ENCODE results near the gene RHOC.

RHOC gene

GRCh38 chr1:112706505-112707220 is at the start of gene RHOC:
Gene RHOC (minus strand): TSS chr1:112707127. CDS start chr1:112703799, 3,328 bp downstream.
- peaks cover 13 to 57% (median 50%) of the 10 kb centered on the region in 5 donors for H3K4me1 ChIP-seq (ENCODE audit: control insufficient read depth in 5 of 5, insufficient read depth in 5 of 5, low read length in 5 of 5)
- peaks cover 0 to 3% (median 0%) of the 10 kb centered on the region in 5 donors for H3K27me3 ChIP-seq (ENCODE audit: control insufficient read depth in 5 of 5, insufficient read depth in 4 of 5, low read length in 5 of 5)
- H3K9ac ChIP-seq (ENCODE audit: low read length in 5 of 5) = peak within 1 kb of the TSS; percentile 69 to 96 (median 92)
- H3K4me3 ChIP-seq (ENCODE audit: low read depth in 1 of 5, low read length in 5 of 5) = peak within 1 kb of the TSS; percentile 79 to 89 (median 82)
- H3K36me3 ChIP-seq (ENCODE audit: control insufficient read depth in 5 of 5, insufficient read depth in 5 of 5, low read length in 5 of 5) = peaks cover 0 to 26% (median 15%) of the 10 kb centered on the region in 5 donors
- peak within 1 kb of the TSS; percentile 91 for H3K27ac ChIP-seq (ENCODE audit: low read depth, low read length)
- no peaks in the 10 kb centered on the region for H3K9me3 ChIP-seq (ENCODE audit: control insufficient read depth in 5 of 5, low read length in 5 of 5)

GRCh38 chr1:112754116-112754628 is 47.2 kb upstream of the RHOC start:
- H3K4me1 ChIP-seq (ENCODE audit: control insufficient read depth in 5 of 5, insufficient read depth in 5 of 5, low read length in 5 of 5) = no peaks in the 10 kb centered on the region
- H3K27ac ChIP-seq (ENCODE audit: low read depth, low read length) = no peak overlapping the region
- peaks cover 0 to 9% (median 0%) of the 10 kb centered on the region in 5 donors for H3K9me3 ChIP-seq (ENCODE audit: control insufficient read depth in 5 of 5, low read length in 5 of 5)
- no peak overlapping the region for H3K9ac ChIP-seq (ENCODE audit: low read length in 5 of 5)
- peaks cover 0 to 17% (median 14%) of the 10 kb centered on the region in 5 donors for H3K27me3 ChIP-seq (ENCODE audit: control insufficient read depth in 5 of 5, insufficient read depth in 4 of 5, low read length in 5 of 5)
- no peaks in the 10 kb centered on the region for H3K36me3 ChIP-seq (ENCODE audit: control insufficient read depth in 5 of 5, insufficient read depth in 5 of 5, low read length in 5 of 5)
- no peak overlapping the region for H3K4me3 ChIP-seq (ENCODE audit: low read depth in 1 of 5, low read length in 5 of 5)

- Histone ChIP-seq H3K36me3 (ENCODE audit: control insufficient read depth in 5 of 5, insufficient read depth in 5 of 5, low read length in 5 of 5) (no peaks in the 10 kb centered on the region), H3K27ac (ENCODE audit: low read depth, low read length) (no peak overlapping the region), H3K9ac (ENCODE audit: low read length in 5 of 5) (no peak overlapping the region), H3K9me3 (ENCODE audit: control insufficient read depth in 5 of 5, low read length in 5 of 5) (no peaks in the 10 kb centered on the region), H3K4me1 (ENCODE audit: control insufficient read depth in 5 of 5, insufficient read depth in 5 of 5, low read length in 5 of 5) (peaks cover 0 to 12% (median 9%) of the 10 kb centered on the region in 5 donors), H3K4me3 (ENCODE audit: low read depth in 1 of 5, low read length in 5 of 5) (no peak overlapping the region), H3K27me3 (ENCODE audit: control insufficient read depth in 5 of 5, insufficient read depth in 4 of 5, low read length in 5 of 5) (peaks cover 0 to 16% (median 13%) of the 10 kb centered on the region in 5 donors)
Measured at GRCh38 chr1:112748396-112748795, 41.5 kb upstream of the RHOC start.

GRCh38 chr1:112744009-112744578 is 37.2 kb upstream of the RHOC start:
- H3K27me3 ChIP-seq (ENCODE audit: control insufficient read depth in 5 of 5, insufficient read depth in 4 of 5, low read length in 5 of 5) = peaks cover 0 to 28% (median 13%) of the 10 kb centered on the region in 5 donors
- no peak overlapping the region for H3K9ac ChIP-seq (ENCODE audit: low read length in 5 of 5)
- H3K9me3 ChIP-seq (ENCODE audit: control insufficient read depth in 5 of 5, low read length in 5 of 5) = peaks cover 0 to 2% (median 0%) of the 10 kb centered on the region in 5 donors
- H3K4me3 ChIP-seq (ENCODE audit: low read depth in 1 of 5, low read length in 5 of 5) = peak overlapping the region in 4 of 5 donors; percentile 40 to 49 (median 44)
- peaks cover 0 to 13% (median 9%) of the 10 kb centered on the region in 5 donors for H3K4me1 ChIP-seq (ENCODE audit: control insufficient read depth in 5 of 5, insufficient read depth in 5 of 5, low read length in 5 of 5)
- H3K27ac ChIP-seq (ENCODE audit: low read depth, low read length) = no peak overlapping the region
- no peaks in the 10 kb centered on the region for H3K36me3 ChIP-seq (ENCODE audit: control insufficient read depth in 5 of 5, insufficient read depth in 5 of 5, low read length in 5 of 5)

GRCh38 chr1:112743174-112744008 is 36.5 kb upstream of the RHOC start:
- Histone ChIP-seq H3K4me3 (ENCODE audit: low read depth in 1 of 5, low read length in 5 of 5) (peak overlapping the region in 4 of 5 donors; percentile 40 to 49 (median 44)), H3K27ac (ENCODE audit: low read depth, low read length) (no peak overlapping the region), H3K9ac (ENCODE audit: low read length in 5 of 5) (no peak overlapping the region), H3K27me3 (ENCODE audit: control insufficient read depth in 5 of 5, insufficient read depth in 4 of 5, low read length in 5 of 5) (peaks cover 0 to 28% (median 13%) of the 10 kb centered on the region in 5 donors), H3K4me1 (ENCODE audit: control insufficient read depth in 5 of 5, insufficient read depth in 5 of 5, low read length in 5 of 5) (peaks cover 0 to 13% (median 9%) of the 10 kb centered on the region in 5 donors), H3K36me3 (ENCODE audit: control insufficient read depth in 5 of 5, insufficient read depth in 5 of 5, low read length in 5 of 5) (no peaks in the 10 kb centered on the region), H3K9me3 (ENCODE audit: control insufficient read depth in 5 of 5, low read length in 5 of 5) (peaks cover 0 to 2% (median 0%) of the 10 kb centered on the region in 5 donors)

GRCh38 chr1:112737573-112737972 is 30.6 kb upstream of the RHOC start:
- Histone ChIP-seq H3K4me1 (ENCODE audit: control insufficient read depth in 5 of 5, insufficient read depth in 5 of 5, low read length in 5 of 5) (no peaks in the 10 kb centered on the region), H3K9ac (ENCODE audit: low read length in 5 of 5) (no peak overlapping the region), H3K36me3 (ENCODE audit: control insufficient read depth in 5 of 5, insufficient read depth in 5 of 5, low read length in 5 of 5) (no peaks in the 10 kb centered on the region), H3K9me3 (ENCODE audit: control insufficient read depth in 5 of 5, low read length in 5 of 5) (peaks cover 0 to 2% (median 0%) of the 10 kb centered on the region in 5 donors), H3K4me3 (ENCODE audit: low read depth in 1 of 5, low read length in 5 of 5) (no peak overlapping the region), H3K27ac (ENCODE audit: low read depth, low read length) (no peak overlapping the region), H3K27me3 (ENCODE audit: control insufficient read depth in 5 of 5, insufficient read depth in 4 of 5, low read length in 5 of 5) (peaks cover 0 to 11% (median 4%) of the 10 kb centered on the region in 5 donors)

- H3K4me1 ChIP-seq (ENCODE audit: control insufficient read depth in 5 of 5, insufficient read depth in 5 of 5, low read length in 5 of 5) = no peaks in the 10 kb centered on the region
- H3K36me3 ChIP-seq (ENCODE audit: control insufficient read depth in 5 of 5, insufficient read depth in 5 of 5, low read length in 5 of 5) = no peaks in the 10 kb centered on the region
- H3K9me3 ChIP-seq (ENCODE audit: control insufficient read depth in 5 of 5, low read length in 5 of 5) = peaks cover 0 to 2% (median 0%) of the 10 kb centered on the region in 5 donors
- H3K9ac ChIP-seq (ENCODE audit: low read length in 5 of 5) = no peak overlapping the region
- H3K27ac ChIP-seq (ENCODE audit: low read depth, low read length) = no peak overlapping the region
- H3K4me3 ChIP-seq (ENCODE audit: low read depth in 1 of 5, low read length in 5 of 5) = no peak overlapping the region
- H3K27me3 ChIP-seq (ENCODE audit: control insufficient read depth in 5 of 5, insufficient read depth in 4 of 5, low read length in 5 of 5) = peaks cover 0 to 3% (median 0%) of the 10 kb centered on the region in 5 donors
Measured at GRCh38 chr1:112735752-112736151, 28.8 kb upstream of the RHOC start.

- H3K9me3 ChIP-seq (ENCODE audit: control insufficient read depth in 5 of 5, low read length in 5 of 5) = no peaks in the 10 kb centered on the region
- no peaks in the 10 kb centered on the region for H3K4me1 ChIP-seq (ENCODE audit: control insufficient read depth in 5 of 5, insufficient read depth in 5 of 5, low read length in 5 of 5)
- H3K27me3 ChIP-seq (ENCODE audit: control insufficient read depth in 5 of 5, insufficient read depth in 4 of 5, low read length in 5 of 5) = peaks cover 0 to 3% (median 0%) of the 10 kb centered on the region in 5 donors
- H3K9ac ChIP-seq (ENCODE audit: low read length in 5 of 5) = no peak overlapping the region
- no peak overlapping the region for H3K4me3 ChIP-seq (ENCODE audit: low read depth in 1 of 5, low read length in 5 of 5)
- H3K36me3 ChIP-seq (ENCODE audit: control insufficient read depth in 5 of 5, insufficient read depth in 5 of 5, low read length in 5 of 5) = no peaks in the 10 kb centered on the region
- H3K27ac ChIP-seq (ENCODE audit: low read depth, low read length) = no peak overlapping the region
Measured at GRCh38 chr1:112731451-112731850, 24.5 kb upstream of the RHOC start.

GRCh38 chr1:112729909-112730308 is 23.0 kb upstream of the RHOC start:
- H3K27ac ChIP-seq (ENCODE audit: low read depth, low read length) = no peak overlapping the region
- no peaks in the 10 kb centered on the region for H3K4me1 ChIP-seq (ENCODE audit: control insufficient read depth in 5 of 5, insufficient read depth in 5 of 5, low read length in 5 of 5)
- no peak overlapping the region for H3K9ac ChIP-seq (ENCODE audit: low read length in 5 of 5)
- H3K27me3 ChIP-seq (ENCODE audit: control insufficient read depth in 5 of 5, insufficient read depth in 4 of 5, low read length in 5 of 5) = peaks cover 0 to 3% (median 0%) of the 10 kb centered on the region in 5 donors
- H3K36me3 ChIP-seq (ENCODE audit: control insufficient read depth in 5 of 5, insufficient read depth in 5 of 5, low read length in 5 of 5) = no peaks in the 10 kb centered on the region
- no peak overlapping the region for H3K4me3 ChIP-seq (ENCODE audit: low read depth in 1 of 5, low read length in 5 of 5)
- H3K9me3 ChIP-seq (ENCODE audit: control insufficient read depth in 5 of 5, low read length in 5 of 5) = no peaks in the 10 kb centered on the region

Measured in subcutaneous abdominal adipose tissue (tissue), 5 donors.